Spleen (tissue), 7 donors: Measurements from ENCODE around the gene ZNF146.

Source experiments
- CTCF ChIP-seq, 11 experiments: fragments of 200-600 bp in 7 of 11; fragments of 450-650 bp in 4 of 11; sonication (generic) in 4 of 11; IDR thresholded peaks in 8 of 11; conservative IDR thresholded peaks in 3 of 11; 1 replicate in 7 of 11; 2 replicates in 4 of 11; pipeline versions ENCODE4 v1.4.0 to v1.8.0; 2016 to 2021; ENCODE audit warnings: antibody characterized with exemption in 11 of 11, inconsistent platforms in 4 of 11, mild to moderate bottlenecking in 1 of 11
- POLR2A ChIP-seq, 3 donors: fragments of 450-650 bp; IDR thresholded peaks; one replicate each; pipeline ENCODE4 v1.5.1; 2017; ENCODE audit warnings: antibody characterized with exemption in 3 of 3, mild to moderate bottlenecking in 1 of 3
- POLR2AphosphoS5 ChIP-seq, 3 donors: sonication (generic); formaldehyde crosslinking; IDR thresholded peaks; one replicate each; pipeline ENCODE4 v1.5.1; 2017; ENCODE audit warnings: antibody characterized with exemption in 3 of 3
- donor health status: DM: no; HTN: no; CAD: no; lungs with moderate emphysema.
- donor health status: DM: no; HTN: no; CAD: no.
- donor health status: DM: no; HTN: no; CAD: no.

DNA sequence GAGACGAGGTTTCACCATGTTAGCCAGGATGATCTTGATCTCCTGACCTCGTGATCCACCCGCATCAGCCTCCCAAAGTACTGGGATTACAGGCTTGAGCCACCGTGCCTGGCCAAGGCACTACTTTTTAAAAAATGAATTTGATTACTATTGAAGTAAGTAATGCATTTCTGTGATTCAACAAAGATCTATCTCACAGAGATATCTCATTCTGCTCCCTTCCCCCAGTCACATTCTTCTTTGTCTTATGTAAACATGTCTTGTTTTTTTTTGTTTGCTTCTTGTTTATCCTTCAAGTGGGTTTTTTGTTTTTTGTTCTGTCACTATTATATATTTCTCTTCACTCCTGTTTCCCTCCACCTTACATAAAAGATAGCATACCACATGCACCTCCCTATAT lies 6.6 kb downstream of the ZNF146 start:
- TF ChIP-seq POLR2A (IDR thresholded peaks at IDR 0.05) (no peak), POLR2AphosphoS5 (IDR thresholded peaks at IDR 0.05) (no peak), CTCF (IDR thresholded peaks at IDR 0.05 in 8 of 11, conservative IDR thresholded peaks at IDR 0.05 in 3 of 11) (no peak)
